DOHH2 (cell line): ENCODE results near the gene SLC44A5.

Source experiments
- H3F3A ChIP-seq: fragments of 200-600 bp; sonication (generic), shearing (Covaris generic); 2 replicates; pipeline ENCODE4 v1.6.0; 2016; ENCODE audit warnings: antibody characterized with exemption, mild to moderate bottlenecking; ENCODE audit not compliant: control insufficient read depth, insufficient read depth
- H3K27ac ChIP-seq: fragments of 200-600 bp; sonication (generic); 2 replicates; pipeline ENCODE4 v1.5.1; 2014; ENCODE audit warnings: low read depth, mild to moderate bottlenecking, low read length, moderate library complexity
- H3K27me3 ChIP-seq: fragments of 200-600 bp; sonication (generic); 2 replicates; pipeline ENCODE4 v1.6.1; 2014; ENCODE audit warnings: mild to moderate bottlenecking, low read length, mixed read lengths; ENCODE audit not compliant: control insufficient read depth
- H3K36me3 ChIP-seq: fragments of 200-600 bp; sonication (generic); 2 replicates; pipeline ENCODE4 v1.6.1; 2014; ENCODE audit warnings: mild to moderate bottlenecking, low read length, moderate library complexity, mixed read lengths; ENCODE audit not compliant: control insufficient read depth
- H3K4me1 ChIP-seq: fragments of 200-600 bp; sonication (generic); 2 replicates; pipeline ENCODE4 v1.6.1; 2014; ENCODE audit warnings: mild to moderate bottlenecking, low read length, mixed read lengths; ENCODE audit not compliant: control insufficient read depth
- H3K4me2 ChIP-seq: fragments of 200-600 bp; sonication (generic); 2 replicates; pipeline ENCODE4 v1.6.0; 2014; ENCODE audit warnings: mild to moderate bottlenecking, low read length, moderate library complexity
- H3K4me3 ChIP-seq: fragments of 200-600 bp; sonication (generic); 2 replicates; pipeline ENCODE4 v1.5.1; 2014; ENCODE audit warnings: mild to moderate bottlenecking, low read length, mixed read lengths
- H3K79me2 ChIP-seq: fragments of 200-600 bp; sonication (generic); 2 replicates; pipeline ENCODE4 v1.6.1; 2014; ENCODE audit warnings: mild to moderate bottlenecking, low read length, mixed read lengths; ENCODE audit not compliant: control insufficient read depth
- H3K9me2 ChIP-seq: fragments of 200-600 bp; sonication (generic); replicated peaks from 2 replicates; pipeline ENCODE4 v1.6.1; 2014; ENCODE audit warnings: mild to moderate bottlenecking, low read length, mixed read lengths; ENCODE audit not compliant: control insufficient read depth
- H3K9me3 ChIP-seq: fragments of 200-600 bp; sonication (generic); 2 replicates; pipeline ENCODE4 v1.6.1; 2014; ENCODE audit warnings: antibody characterized with exemption, low read length, mixed read lengths; ENCODE audit not compliant: control insufficient read depth, insufficient read depth
- H4K20me1 ChIP-seq: fragments of 200-600 bp; sonication (generic); 2 replicates; pipeline ENCODE4 v1.6.0; 2014; ENCODE audit warnings: low read depth, mild to moderate bottlenecking, antibody characterized with exemption, low read length, moderate library complexity; ENCODE audit not compliant: control insufficient read depth, insufficient read depth
- CTCF ChIP-seq: fragments of 200-600 bp; sonication (generic); IDR thresholded peaks from one replicate; pipeline ENCODE4 v1.5.1; 2014; ENCODE audit warnings: antibody characterized with exemption, mild to moderate bottlenecking, low read depth, low read length; ENCODE audit not compliant: poor library complexity, severe bottlenecking
- EZH2phosphoT487 ChIP-seq: fragments of 200-600 bp; sonication (generic); IDR thresholded peaks from 2 replicates; pipeline ENCODE4 v1.6.1; 2017; ENCODE audit warnings: borderline replicate concordance, mild to moderate bottlenecking, antibody characterized with exemption, low read length, moderate library complexity, mixed read lengths

The SLC44A5 gene

DNA sequence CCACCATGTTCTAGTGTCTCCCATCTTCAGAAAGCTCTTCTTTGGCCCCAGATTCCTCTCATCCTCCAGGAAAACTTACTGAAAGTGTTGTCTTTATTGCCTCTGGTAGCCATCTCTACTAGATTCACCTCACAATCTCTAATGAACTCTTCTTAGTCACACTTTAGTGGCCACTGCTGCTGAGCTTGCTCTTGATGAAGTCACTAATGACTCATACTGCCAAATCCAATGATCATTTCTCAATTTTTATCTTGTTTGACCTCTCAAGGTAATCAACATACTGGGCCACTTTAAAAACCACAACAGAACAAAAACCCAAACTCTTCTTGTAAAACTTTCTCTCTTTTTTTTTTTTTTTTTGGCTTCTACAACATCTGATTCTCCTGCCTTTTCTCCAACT lies 280.3 kb downstream of the SLC44A5 start:
- Histone ChIP-seq H3K27me3 (no peaks in the 10 kb centered on the region), H3K9me2 (no peaks in the 10 kb centered on the region), H3K4me1 (peaks cover 6% of the 10 kb centered on the region), H3K4me2 (no peak overlapping the region), H3K79me2 (no peaks in the 10 kb centered on the region), H3K27ac (no peak overlapping the region), H3K36me3 (no peaks in the 10 kb centered on the region), H3K9me3 (no peaks in the 10 kb centered on the region), H3K4me3 (no peak overlapping the region), H3F3A (no peaks in the 10 kb centered on the region), H4K20me1 (no peaks in the 10 kb centered on the region)
- TF ChIP-seq EZH2phosphoT487 = no peak
- TF ChIP-seq CTCF = no peak

GRCh38 chr1:75328691-75329090 lies 282.2 kb downstream of the SLC44A5 start:
- Histone ChIP-seq H3K9me3 (no peaks in the 10 kb centered on the region), H4K20me1 (no peaks in the 10 kb centered on the region), H3K4me3 (no peak overlapping the region), H3K9me2 (no peaks in the 10 kb centered on the region), H3K4me2 (no peak overlapping the region), H3K27ac (no peak overlapping the region), H3K79me2 (no peaks in the 10 kb centered on the region), H3K27me3 (no peaks in the 10 kb centered on the region), H3K36me3 (no peaks in the 10 kb centered on the region), H3F3A (no peaks in the 10 kb centered on the region), H3K4me1 (peaks cover 6% of the 10 kb centered on the region)
- no peak for TF ChIP-seq CTCF
- TF ChIP-seq EZH2phosphoT487 = no peak

GRCh38 chr1:75327395-75327794 lies 283.5 kb downstream of the SLC44A5 start:
- no peaks in the 10 kb centered on the region for H3F3A ChIP-seq
- H3K9me3 ChIP-seq = no peaks in the 10 kb centered on the region
- H3K27ac ChIP-seq = no peak overlapping the region
- H3K79me2 ChIP-seq = no peaks in the 10 kb centered on the region
- no peak overlapping the region for H3K4me2 ChIP-seq
- no peaks in the 10 kb centered on the region for H3K36me3 ChIP-seq
- TF ChIP-seq CTCF = no peak
- TF ChIP-seq EZH2phosphoT487 = no peak
- H3K4me3 ChIP-seq = no peak overlapping the region
- no peaks in the 10 kb centered on the region for H4K20me1 ChIP-seq
- no peaks in the 10 kb centered on the region for H3K27me3 ChIP-seq
- peaks cover 6% of the 10 kb centered on the region for H3K4me1 ChIP-seq
- no peaks in the 10 kb centered on the region for H3K9me2 ChIP-seq

DNA sequence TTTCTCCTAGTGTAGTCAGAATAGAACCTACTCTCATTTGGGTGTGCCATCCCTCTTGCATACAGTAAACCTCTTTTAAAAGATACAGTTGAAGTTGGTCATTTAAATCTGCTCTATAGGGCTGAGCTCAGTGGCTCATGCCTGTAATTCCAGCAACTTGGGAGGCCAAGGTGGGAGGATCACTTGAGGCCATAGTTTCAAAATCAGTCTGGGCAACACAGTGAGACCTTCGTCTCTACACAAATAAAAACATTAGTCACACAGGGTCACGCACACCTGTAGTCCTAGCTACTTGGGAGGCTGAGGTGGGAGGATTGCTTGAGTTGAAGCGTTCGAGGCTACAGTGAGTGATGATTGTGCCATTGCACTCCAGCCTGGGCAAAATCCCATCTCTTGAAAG lies 292.9 kb downstream of the SLC44A5 start:
- TF ChIP-seq EZH2phosphoT487 (no peak), CTCF (no peak)
- Histone ChIP-seq H3K27ac (no peak overlapping the region), H3K4me3 (no peak overlapping the region), H3F3A (no peaks in the 10 kb centered on the region), H3K36me3 (no peaks in the 10 kb centered on the region), H3K4me1 (no peaks in the 10 kb centered on the region), H3K4me2 (no peak overlapping the region), H3K79me2 (no peaks in the 10 kb centered on the region), H4K20me1 (no peaks in the 10 kb centered on the region), H3K9me2 (no peaks in the 10 kb centered on the region), H3K27me3 (no peaks in the 10 kb centered on the region), H3K9me3 (no peaks in the 10 kb centered on the region)
